GM21825 (cell line): ENCODE data around the gene WASHC2C.
"Not testable (repeated sequence)": the region's sequence is repeated elsewhere in the genome, so short reads cannot be mapped to it uniquely, and the experiment has no call there.

ENCODE experiments used
- ATAC-seq: cut with Tn5 transposase; IDR thresholded peaks from one replicate; pipeline ENCODE4 v1.9.1; 2021; ENCODE audit warnings: mild to moderate bottlenecking, moderate library complexity; ENCODE audit not compliant: unreplicated experiment

Gene WASHC2C, protein sequence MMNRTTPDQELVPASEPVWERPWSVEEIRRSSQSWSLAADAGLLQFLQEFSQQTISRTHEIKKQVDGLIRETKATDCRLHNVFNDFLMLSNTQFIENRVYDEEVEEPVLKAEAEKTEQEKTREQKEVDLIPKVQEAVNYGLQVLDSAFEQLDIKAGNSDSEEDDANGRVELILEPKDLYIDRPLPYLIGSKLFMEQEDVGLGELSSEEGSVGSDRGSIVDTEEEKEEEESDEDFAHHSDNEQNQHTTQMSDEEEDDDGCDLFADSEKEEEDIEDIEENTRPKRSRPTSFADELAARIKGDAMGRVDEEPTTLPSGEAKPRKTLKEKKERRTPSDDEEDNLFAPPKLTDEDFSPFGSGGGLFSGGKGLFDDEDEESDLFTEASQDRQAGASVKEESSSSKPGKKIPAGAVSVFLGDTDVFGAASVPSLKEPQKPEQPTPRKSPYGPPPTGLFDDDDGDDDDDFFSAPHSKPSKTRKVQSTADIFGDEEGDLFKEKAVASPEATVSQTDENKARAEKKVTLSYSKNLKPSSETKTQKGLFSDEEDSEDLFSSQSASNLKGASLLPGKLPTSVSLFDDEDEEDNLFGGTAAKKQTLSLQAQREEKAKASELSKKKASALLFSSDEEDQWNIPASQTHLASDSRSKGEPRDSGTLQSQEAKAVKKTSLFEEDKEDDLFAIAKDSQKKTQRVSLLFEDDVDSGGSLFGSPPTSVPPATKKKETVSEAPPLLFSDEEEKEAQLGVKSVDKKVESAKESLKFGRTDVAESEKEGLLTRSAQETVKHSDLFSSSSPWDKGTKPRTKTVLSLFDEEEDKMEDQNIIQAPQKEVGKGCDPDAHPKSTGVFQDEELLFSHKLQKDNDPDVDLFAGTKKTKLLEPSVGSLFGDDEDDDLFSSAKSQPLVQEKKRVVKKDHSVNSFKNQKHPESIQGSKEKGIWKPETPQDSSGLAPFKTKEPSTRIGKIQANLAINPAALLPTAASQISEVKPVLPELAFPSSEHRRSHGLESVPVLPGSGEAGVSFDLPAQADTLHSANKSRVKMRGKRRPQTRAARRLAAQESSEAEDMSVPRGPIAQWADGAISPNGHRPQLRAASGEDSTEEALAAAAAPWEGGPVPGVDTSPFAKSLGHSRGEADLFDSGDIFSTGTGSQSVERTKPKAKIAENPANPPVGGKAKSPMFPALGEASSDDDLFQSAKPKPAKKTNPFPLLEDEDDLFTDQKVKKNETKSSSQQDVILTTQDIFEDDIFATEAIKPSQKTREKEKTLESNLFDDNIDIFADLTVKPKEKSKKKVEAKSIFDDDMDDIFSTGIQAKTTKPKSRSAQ (N-terminal part only)

DNA sequence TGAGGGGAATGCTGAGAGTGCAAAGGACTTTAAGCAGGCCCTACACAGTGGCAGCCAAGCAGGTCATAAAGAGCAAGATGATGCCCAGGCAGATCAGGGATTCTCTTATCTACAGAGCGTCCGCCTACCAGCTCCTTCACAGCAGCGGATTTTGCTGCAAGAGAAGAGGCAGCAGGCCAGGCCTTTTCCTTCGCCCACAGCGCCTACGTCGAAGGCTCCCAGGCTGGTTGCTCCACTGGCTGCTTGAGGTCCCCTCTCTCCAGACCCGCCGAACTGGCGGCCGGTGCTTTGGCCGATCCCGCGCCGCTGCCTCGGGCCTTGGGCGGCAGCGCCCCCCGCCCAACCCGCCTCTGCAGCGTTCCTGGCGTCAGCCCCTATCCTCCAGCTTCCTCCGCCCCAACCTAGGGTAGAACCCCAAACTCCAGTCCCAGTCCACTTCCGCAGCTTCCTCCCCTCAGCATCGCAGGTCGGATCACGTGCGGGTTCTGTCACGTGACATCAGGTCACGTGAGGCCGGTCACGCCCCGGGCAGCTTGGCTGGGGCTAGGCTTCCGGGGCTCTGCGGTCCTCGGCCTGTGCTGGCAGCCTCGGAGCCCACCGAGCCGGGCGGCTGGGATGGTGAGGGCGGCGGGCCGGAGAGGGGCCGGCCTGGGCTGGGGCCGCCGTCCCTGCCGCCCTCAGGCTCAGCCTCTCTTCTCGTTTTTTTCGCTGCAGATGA, at the start of gene WASHC2C:
WASHC2C (plus strand) TSS at position 564 of the 718 bp plus-strand sequence; CDS start at position 616, 52 bp downstream.
- ATAC-seq = peak; percentile 92

DNA sequence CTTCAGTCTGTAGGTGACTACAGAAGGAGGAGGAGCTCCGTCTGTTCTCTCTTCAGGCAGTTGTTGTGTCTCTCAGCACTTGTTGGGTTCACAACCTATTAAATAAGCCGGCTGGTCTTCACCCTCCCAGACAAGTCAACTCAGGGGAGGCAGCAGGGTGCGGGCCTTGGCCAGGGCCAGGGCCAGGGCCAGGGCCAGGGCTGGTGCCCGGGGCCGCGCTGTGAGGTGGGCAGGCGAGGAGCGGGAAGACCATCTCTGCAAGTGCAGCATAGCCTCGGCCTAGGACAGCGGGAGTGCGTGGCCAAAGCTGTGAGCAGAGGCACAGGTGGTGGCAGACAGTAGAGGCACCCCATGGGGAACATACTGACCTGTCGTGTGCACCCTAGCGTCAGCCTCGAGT, 48.6 kb upstream of the WASHC2C start:
- not testable (repeated sequence) for ATAC-seq

DNA sequence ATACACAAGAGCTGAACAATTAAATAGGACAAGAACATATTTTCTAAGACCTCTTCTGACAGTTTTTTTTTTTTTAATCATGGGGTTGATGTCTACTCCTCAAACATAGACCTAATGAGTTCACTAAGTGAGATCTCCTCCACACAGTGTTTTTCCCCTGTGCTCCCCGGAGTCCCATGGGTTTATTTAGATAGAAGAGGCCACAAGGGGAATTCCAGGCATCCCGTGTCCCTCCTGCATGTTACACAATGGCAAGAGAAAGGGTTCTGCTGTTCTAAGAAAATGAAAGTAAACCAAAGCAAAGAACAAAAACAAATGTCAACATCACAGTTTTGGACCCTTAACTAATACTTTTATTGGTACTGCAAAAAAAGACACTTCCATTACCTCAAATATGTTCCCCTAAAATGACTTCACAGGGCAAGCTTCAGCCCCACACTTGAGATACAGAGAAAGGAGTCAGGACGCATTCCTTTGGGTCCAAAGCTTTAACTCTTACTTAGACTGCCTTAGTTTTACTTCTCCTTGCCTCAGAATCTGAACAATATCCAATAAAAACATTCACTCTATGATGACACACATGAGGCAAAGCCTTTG, 16.8 kb upstream of the WASHC2C start:
- ATAC-seq = peak; percentile 82

DNA sequence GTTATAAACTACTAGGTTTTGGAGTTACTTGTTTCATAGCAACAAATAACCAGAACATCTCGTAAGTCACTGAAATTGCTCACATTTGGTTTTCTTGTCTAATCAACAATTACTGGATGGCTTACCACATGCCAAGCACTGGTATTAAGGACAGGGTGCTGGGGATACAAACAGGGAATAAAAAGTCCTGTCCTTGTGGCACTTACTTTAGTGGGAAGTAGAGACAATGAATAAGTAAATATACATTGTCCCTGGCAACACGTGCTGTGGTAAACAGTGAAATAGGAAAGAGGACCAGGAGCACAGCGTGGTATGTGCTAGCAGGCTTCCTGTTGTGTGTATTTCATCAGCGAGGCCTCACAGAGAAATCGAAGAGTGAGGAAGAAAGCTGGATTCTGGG, 15.8 kb upstream of the WASHC2C start:
- not testable (repeated sequence) for ATAC-seq

DNA sequence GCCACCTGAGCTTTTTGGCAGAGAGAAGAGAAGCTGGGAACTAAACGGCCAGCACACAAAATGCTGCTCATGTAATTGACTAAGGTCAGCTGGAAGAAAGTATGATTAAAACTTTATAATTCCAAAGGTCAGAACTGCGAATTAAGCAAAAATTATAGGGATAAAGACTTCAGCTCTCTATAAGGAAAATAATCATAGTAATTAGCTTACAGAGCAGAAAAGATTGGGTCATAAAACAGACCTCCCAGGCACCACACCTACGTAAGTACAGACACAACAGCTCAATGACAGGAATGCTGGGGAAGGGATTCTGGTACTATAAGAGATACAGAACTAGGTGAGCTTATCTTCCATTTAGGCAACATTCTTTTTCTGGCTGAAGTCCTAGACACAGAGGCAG, 10.0 kb upstream of the WASHC2C start:
- not testable (repeated sequence) for ATAC-seq

DNA sequence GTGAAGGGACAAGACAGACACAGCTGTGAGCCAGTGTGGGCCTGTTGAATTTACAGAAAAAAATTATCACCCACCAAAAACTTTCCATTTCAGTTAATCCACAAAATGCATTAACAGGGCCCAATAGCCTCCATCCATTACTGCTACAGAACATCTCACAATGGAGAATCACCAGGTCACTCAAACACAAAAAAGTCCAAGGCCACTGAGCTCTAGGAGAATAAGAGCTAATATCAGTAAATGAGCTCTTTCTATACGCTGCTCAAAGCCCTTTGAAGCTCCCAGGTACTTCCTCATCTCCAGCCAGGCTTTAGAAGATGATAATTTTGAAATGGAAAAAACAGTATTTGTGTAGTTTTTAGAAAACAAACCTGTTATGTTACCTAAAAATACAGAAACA, 9.4 kb upstream of the WASHC2C start:
- ATAC-seq = not testable (repeated sequence)

DNA sequence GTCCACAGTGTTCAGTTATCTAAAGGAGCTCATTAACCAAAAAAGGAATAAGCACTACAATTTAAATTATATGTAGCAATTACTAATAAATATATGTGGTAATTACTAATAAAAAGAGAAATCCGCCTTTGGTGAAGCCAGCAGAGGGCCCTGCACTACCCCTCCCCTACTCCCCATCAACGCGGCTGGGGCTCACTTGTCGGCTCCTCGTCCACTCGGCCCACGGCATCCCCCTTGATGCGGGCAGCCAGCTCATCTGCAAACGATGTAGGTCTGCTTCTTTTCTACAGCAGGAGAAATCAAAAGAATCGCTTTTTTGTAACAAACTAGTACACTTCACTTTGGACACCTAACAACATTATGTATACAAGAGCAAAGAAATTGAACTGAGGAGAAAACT, 5.6 kb upstream of the WASHC2C start:
- ATAC-seq = not testable (repeated sequence)

DNA sequence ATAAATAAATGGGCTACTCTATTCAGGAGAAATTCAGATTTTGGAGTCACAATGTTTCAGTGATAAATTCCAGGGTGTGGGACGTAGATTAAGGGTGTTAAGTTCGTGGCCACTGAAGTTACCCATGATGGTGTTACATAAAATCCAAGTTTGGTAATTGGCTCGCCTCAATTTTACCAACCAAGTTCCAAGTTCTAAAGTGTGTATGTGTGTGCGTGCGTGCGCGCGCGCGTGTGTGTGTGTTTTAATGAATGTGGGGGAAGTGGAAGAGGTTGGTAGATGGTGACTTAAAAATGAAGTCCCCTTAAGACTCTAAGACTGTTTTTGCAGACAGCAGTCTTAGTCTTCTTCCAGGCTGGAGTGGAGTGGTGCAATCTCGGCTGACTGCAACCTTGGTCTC, 3.2 kb upstream of the WASHC2C start:
- ATAC-seq = not testable (repeated sequence)

DNA sequence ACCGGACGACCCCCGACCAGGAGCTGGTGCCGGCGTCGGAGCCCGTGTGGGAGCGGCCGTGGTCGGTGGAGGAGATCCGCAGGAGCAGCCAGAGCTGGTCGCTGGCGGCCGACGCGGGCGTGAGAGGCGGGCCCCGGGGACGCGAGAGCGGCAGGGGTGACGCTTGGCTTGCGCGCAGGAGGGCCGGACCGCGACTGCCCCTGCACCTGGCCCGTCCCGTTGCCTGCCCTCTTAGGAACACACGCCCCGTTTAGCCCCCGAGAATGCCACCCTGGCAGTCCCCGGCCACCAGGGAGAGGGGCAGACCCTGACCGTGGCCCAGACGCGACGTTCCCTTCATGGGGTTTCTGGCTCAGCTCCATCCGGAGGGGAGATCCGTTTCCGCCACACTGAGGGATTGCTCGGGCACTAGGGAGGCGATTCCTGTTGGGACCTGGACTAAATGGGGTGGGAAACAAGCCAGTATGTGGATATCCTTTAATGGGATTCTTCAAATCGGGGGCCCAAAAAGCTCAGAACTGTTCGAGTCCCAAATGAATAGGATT, 427 bp downstream of the WASHC2C start:
- ATAC-seq = peak; percentile 48

DNA sequence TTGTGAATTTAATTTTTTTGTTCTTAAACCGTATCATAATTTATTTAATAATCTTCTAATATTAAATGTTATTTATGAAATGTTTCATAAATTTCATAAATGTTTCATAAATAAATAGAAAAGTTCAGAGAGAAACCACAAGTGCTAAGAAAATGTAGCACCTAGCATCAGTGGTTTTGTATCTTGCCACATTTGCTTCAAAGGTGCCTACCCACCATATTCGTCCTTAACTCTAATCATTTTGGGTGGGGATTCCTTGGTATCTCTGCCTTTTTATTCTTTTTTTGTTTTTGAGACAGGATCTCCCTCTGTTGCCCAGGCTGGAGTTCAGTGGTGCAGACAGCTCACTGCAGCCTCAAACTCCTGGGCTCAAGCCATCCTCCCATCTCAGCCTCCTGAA, 7.4 kb downstream of the WASHC2C start:
- ATAC-seq = not testable (repeated sequence)

DNA sequence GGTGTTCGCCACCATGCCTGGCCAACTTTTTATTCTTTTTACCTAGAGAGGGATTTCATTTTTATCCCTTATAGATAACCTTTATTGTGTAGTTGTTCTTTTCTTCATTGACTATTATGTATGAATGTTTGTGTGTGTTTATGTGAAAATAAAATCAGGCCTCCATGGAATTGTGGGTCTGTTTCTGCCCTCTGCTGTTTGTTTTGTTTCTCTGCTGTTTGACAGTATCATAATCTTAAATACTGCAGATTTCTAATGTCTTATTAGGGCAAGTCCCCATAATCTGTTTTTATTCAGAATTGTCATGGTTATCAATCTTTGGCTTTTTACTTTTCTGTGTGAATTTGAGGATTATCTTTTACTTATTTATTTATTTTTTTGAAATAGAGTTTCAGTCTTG, 7.8 kb downstream of the WASHC2C start:
- ATAC-seq = not testable (repeated sequence)

DNA sequence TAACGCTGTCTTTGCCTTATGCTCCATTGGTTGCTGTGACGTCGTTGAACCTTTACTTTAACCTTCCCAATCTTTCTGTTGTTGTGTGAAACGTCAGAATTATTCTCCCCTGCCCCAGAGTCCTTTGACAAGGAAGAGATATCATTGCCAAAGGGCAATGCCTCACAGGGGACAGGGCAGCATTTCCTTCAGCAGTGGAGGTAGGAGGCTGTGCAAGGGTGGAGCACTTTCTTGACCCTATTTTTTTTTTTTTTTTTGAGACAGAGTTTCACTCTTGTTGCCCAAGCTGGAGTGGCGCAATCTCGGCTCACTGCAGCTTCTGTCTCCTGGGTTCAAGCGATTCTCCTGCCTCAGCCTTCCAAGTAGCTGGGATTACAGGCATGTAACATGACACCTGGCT, 14.5 kb downstream of the WASHC2C start:
- ATAC-seq = not testable (repeated sequence)

DNA sequence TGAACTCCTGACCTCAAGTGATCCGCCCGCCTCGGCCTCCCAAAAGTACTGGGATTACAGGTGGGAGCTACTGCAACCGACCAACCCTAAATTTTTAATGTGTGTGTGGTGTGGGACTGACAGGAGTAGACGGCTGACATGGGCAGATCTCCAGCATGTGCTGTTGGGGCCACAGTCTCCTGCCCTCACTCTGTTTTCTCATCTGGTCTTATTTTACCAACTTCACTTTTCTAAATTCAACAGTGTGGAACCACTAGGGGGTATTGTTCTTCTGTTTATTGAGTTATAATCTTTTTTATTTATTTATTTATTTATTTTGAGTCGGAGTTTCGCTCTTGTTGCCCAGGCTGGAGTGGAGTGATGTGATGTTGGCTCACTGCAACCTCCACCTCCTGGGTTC, 14.9 kb downstream of the WASHC2C start:
- not testable (repeated sequence) for ATAC-seq

DNA sequence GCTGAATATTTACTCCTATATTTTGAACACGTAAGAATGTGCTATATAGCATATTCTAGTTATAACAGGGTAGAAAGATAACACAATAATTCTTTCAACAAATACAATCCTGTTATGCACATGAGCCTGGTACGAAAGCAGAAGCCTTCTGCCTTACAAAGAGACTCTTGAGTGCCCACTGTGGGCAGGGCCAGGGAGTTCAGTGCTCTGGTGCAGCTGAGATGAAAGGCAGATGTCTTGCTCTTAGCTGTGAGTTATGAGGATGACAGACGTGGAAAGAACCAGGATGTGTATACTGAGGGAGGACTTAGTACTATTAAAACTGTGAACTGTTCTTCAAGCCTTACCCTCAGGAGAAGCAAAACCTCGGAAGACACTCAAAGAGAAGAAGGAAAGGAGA, 24.1 kb downstream of the WASHC2C start:
- not testable (repeated sequence) for ATAC-seq

DNA sequence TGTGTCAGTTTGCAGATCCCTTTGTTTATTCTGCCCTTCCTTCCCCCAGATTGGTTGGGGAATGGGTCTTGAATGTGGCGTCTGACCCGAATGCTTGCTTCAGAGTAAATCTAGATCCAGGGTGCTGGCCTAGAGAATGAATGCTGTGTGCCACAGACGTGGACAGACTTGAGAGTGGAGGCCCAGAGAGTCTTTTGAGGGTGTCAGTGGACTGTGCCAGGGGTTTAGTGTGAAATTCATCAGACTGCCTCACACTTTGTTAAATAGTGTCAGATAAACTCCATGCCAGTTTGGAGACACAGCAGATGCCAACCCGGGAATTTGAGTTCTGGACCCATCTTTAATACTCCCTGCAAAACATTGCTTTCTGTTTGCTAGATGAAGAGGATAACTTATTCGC, 25.1 kb downstream of the WASHC2C start:
- ATAC-seq = not testable (repeated sequence)

DNA sequence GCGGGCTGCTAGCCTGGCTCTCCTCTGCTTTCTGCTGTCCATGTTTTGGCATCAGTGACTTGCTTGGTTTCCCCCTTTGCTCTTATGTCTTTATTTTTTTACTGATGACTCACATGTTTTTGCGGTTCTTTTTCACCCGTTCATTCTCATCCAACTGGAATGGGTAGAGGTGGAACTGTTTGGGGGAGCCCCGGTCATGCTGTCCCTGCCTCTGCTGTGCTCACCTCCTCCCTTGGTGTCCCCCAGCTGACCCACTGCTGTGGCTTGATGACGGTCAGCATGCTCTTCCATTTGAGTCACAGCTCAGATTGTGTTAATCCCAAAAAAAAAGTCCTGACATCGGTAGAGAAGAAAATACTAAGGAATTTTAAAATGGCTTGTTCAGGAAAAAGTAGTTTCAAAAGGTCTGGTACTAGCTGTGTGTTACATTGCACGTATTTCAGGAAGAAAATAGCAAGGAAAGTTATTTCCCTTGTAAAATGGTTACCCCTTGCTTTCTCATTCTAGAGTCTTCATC, 27.0 kb downstream of the WASHC2C start:
- ATAC-seq = not testable (repeated sequence)

DNA sequence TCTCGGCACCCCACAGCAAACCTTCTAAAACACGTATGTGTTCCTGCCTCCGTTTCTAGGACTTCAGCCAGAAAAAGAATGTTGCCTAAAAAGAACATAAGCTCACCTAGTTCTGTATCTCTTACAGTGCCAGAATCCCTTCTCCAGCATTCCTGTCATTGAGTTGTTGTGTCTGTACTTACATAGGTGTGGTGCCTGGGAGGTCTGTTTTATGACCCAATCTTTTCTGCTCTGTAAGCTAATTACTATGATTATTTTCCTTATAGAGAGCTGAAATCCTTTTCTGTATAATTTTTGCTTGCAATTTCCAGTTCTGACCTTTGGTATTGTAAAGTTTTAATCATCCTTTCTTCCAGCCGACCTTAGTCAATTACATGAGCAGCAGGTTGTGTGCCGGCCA, 28.0 kb downstream of the WASHC2C start:
- not testable (repeated sequence) for ATAC-seq

DNA sequence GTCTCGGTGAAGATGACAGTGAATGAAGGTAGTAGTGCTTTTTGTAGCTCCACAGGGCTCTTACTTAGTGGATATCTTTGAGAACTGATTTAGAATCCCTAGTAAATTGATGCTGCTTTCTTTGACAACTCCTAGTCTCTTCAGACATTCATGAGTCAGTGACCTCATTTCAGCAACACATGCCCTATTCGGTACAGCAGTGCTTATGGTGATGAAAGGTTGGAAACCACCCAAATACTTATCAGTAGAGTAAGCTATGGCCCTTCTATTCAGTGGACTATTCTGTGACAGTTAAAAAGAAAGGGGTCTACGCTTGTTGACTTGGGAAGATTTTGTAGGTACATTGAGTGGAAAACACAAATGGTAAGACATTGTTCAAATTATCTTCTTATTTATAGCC, 29.0 kb downstream of the WASHC2C start:
- not testable (repeated sequence) for ATAC-seq
